Transverse colon (tissue), 3 donors: ENCODE measurements around the gene MCRIP2.

ENCODE experiments used
- CTCF ChIP-seq, 5 experiments: fragments of 200-600 bp in 3 of 5; fragments of 450-650 bp in 2 of 5; sonication (generic) in 3 of 5; IDR thresholded peaks; 1 replicate in 2 of 5; 2 replicates in 3 of 5; pipeline ENCODE4 v1.5.1; 2016 to 2017; ENCODE audit warnings: antibody characterized with exemption in 5 of 5, inconsistent platforms in 3 of 5, mild to moderate bottlenecking in 2 of 5, moderate library complexity in 1 of 5
- POLR2A ChIP-seq: fragments of 450-650 bp; IDR thresholded peaks from one replicate; pipeline ENCODE4 v1.6.1; 2016; ENCODE audit warnings: antibody characterized with exemption, mild to moderate bottlenecking, moderate library complexity

GRCh38 chr16:609316-609715 lies 32.3 kb upstream of the MCRIP2 start:
- TF ChIP-seq CTCF (IDR thresholded peaks at IDR 0.05) (no peak), POLR2A (no peak)
